T-helper 2 cell treated with Interferon-gamma antibody and Interleukin-4, amounts not matched to agents 100 ng/mL and 5 ng/mL, for 36 hours (primary cell): Measurements from ENCODE around the gene IGSF10. TPM values are rescaled to one million over a fixed set of nuclear protein-coding genes. Genes with fewer than 3 reads are reported as not detected.

Experiments used
- intact Hi-C: fragments of 100-400 bp; cut with micrococcal nuclease; formaldehyde crosslinking; loops from one replicate; pipeline ENCODE4 v1.15.1; 2023
- total RNA-seq: library from RNA; stranded (reverse); gene quantifications from 2 replicates; pipeline ENCODE4 v1.2.3, GENCODE V29; 2022

IGSF10 gene
- total RNA-seq, 1 donor from 2014 or later = not detected

DNA sequence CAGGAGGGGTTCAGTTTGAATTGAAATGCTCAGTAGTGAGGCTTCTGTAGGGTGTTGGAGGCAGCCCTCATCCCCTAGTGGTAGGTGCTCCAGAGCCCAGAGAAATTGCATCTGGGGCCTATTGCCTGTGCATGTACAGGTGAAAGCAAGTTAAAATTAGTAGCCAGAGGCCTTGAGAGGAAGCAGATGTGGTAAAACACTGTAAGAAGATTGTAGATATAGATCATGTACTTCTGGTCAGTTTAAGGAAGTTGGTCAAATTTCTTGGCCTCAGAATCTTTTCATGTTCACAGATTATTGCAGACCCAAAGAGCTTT is 34.6 kb downstream of the IGSF10 start:
- intact Hi-C loops = no loop called here

GRCh38 chr3:151425627-151426340 is 35.1 kb downstream of the IGSF10 start:
- intact Hi-C loops = no loop called here

- intact Hi-C loops = no loop called here
Measured at GRCh38 chr3:151423091-151423490, 37.8 kb downstream of the IGSF10 start.

DNA sequence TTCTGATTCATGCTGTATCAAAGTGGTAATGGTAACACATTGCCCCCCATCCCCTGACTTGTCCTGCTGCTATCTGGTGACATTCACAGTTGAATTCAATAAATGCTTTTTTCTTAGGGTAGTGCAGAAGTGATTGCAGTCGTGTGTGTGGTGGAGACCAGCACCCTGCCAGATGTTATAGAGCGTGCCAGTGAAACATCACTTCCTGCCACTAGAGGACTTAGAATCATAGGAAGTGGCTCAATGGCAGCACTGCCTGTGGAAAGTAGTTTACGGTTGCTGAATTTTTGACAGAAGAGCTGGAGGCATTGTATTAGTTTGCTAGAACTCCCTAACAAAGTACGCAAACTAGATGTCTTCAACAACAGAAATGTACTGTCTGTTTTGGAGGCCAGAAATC is 38.9 kb downstream of the IGSF10 start:
- intact Hi-C loops = no loop called here

DNA sequence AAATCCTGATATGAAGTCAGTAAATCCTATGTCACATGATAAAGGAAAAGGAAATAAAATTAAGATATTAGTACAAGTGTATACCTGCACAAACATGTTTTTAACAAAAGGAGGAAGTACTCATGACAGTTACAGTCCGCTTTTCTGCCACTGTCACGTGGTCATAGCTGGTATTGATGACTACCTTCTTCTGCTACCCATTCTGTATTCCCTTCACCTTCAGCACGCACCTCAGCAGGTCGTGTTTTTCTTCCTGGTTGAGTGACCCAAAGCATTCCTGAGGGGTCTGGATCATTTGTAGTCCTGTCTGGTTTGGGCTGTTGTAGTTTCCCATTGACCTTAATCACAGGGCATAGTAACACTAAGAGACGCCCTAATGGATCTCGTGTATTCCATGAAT is 41.1 kb downstream of the IGSF10 start:
- intact Hi-C loops = no loop called here

DNA sequence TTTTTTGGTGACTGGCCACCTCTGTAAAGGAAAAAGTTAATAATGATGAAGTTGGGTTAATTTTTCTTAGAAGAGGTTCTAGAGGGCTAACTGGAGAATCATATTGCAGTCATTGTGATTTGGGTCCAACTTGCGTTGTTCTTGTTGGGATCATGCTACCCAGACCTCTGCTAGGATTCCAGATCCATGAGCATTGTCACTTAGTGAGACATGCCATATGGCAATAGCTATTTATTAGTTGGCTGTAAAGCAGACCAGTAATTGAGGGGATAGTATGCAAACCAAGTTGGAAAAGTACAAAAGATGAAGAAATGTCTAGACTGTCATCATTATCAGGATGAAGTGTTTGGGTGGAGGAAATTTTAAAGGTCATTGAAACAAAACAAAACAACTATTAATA is 45.6 kb downstream of the IGSF10 start:
- intact Hi-C loops = no loop called here

DNA sequence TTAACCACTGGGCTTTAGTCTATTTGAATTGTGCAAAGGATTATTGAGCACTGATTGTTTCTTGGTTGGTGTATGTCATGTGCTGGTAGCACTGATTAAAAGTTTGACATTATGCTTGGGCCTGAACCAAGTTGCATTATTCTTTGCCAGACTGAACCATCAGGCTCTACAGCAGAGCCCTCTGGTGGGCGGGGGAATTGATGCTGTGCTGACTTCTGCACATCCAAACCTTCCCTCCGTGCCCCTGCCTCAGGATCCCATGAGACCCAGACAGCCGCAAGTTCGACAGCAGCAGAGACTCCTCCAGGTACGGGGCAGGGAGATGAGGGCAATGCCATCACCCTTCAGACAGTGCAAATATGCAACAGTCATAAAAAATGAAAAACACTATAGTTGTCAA is 47.9 kb downstream of the IGSF10 start:
- intact Hi-C loops = no loop called here

Other genes starting within 250 kb of the IGSF10 start
- gene P2RY14, start 182.5 kb downstream of the IGSF10 start, total RNA-seq = 0.48 and 0.57 TPM in 2 replicates
- 0.09 and 0.20 TPM in 2 replicates for gene GPR87, start 144.2 kb downstream of the IGSF10 start, total RNA-seq
- not detected in 2 replicates for gene P2RY13, start 131.5 kb downstream of the IGSF10 start, total RNA-seq
- not detected in 2 replicates for gene P2RY12, start 76.3 kb downstream of the IGSF10 start, total RNA-seq